ENCODE data around the gene BLVRB.

- TF ChIP-seq CTCF (IDR thresholded peaks at IDR 0.05; ENCODE audit: extremely low read depth in 1 of 2, insufficient read depth in 1 of 2, low read depth in 1 of 2, low read length in 2 of 2) (no peak), MAX (IDR thresholded peaks at IDR 0.05; ENCODE audit: insufficient read depth, insufficient read length) (no peak), MYC (IDR thresholded peaks at IDR 0.05; ENCODE audit: low read depth, low read length) (no peak), POLR2A (IDR thresholded peaks at IDR 0.05; ENCODE audit: low read depth, low read length) (no peak), GATA2 (IDR thresholded peaks at IDR 0.05; ENCODE audit: insufficient read depth, insufficient read length, low read depth, low read length) (no peak)
Measured at GRCh38 chr19:40492274-40492673, 26.7 kb upstream of the BLVRB start.
